ENCODE results near the gene HRH2. TPM values are rescaled to one million over a fixed set of nuclear protein-coding genes. Genes with fewer than 3 reads are reported as not detected.

HRH2 gene
- total RNA-seq, 1 experiment from 2014 or later, result 3.3 TPM

- H3K4me1 ChIP-seq (ENCODE audit: insufficient read depth, low read length), result no peaks in the 10 kb centered on the region
- no peak overlapping the region for H3K23ac ChIP-seq (ENCODE audit: insufficient read length, low read depth, low read length)
- H3K4me2 ChIP-seq (ENCODE audit: insufficient read depth, insufficient read length, low read length), result no peak overlapping the region
- no peaks in the 10 kb centered on the region for H3K4me1 Mint-ChIP-seq
- H4K5ac ChIP-seq (ENCODE audit: insufficient read length, low read depth, low read length), result no peak overlapping the region
- H3K36me3 Mint-ChIP-seq (ENCODE audit: insufficient read depth in 1 of 3, low read depth in 3 of 3), result peaks cover 11 to 32% (median 13%) of the 10 kb centered on the region in 3 experiments
- TF ChIP-seq, protein P1, sequence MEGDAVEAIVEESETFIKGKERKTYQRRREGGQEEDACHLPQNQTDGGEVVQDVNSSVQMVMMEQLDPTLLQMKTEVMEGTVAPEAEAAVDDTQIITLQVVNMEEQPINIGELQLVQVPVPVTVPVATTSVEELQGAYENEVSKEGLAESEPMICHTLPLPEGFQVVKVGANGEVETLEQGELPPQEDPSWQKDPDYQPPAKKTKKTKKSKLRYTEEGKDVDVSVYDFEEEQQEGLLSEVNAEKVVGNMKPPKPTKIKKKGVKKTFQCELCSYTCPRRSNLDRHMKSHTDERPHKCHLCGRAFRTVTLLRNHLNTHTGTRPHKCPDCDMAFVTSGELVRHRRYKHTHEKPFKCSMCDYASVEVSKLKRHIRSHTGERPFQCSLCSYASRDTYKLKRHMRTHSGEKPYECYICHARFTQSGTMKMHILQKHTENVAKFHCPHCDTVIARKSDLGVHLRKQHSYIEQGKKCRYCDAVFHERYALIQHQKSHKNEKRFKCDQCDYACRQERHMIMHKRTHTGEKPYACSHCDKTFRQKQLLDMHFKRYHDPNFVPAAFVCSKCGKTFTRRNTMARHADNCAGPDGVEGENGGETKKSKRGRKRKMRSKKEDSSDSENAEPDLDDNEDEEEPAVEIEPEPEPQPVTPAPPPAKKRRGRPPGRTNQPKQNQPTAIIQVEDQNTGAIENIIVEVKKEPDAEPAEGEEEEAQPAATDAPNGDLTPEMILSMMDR (conservative IDR thresholded peaks at IDR 0.05), result no peak
- H3K23me2 ChIP-seq (ENCODE audit: insufficient read length, low read depth, low read length, poor library complexity, severe bottlenecking), result no peaks in the 10 kb centered on the region
- H3K14ac ChIP-seq (ENCODE audit: insufficient read depth, low read length), result no peak overlapping the region
- H4K8ac ChIP-seq (replicated peaks; ENCODE audit: insufficient read length, low read depth, low read length), result no peak overlapping the region
- peaks cover 4% of the 10 kb centered on the region for H3K27me3 Mint-ChIP-seq (ENCODE audit: low read depth)
- H2AK5ac ChIP-seq (ENCODE audit: insufficient read length, low read length), result no peak overlapping the region
- H3K9ac ChIP-seq (ENCODE audit: extremely low read depth, insufficient read length, low read length), result no peak overlapping the region
- no peak overlapping the region for H2AFZ ChIP-seq (ENCODE audit: low read length)
- H2BK5ac ChIP-seq (ENCODE audit: insufficient read length, low read length), result no peak overlapping the region
- H3K79me1 ChIP-seq (ENCODE audit: insufficient read depth, low read depth, low read length, poor library complexity, severe bottlenecking), result no peaks in the 10 kb centered on the region
- H3K27ac Mint-ChIP-seq, result no peak overlapping the region; a peak in 1 of 7 replicates
- no CpG with 5 or more reads among the region's 16 CpGs for WGBS (ENCODE audit: extremely low coverage, insufficient read length, low lambda C conversion rate)
- H3K4me3 Mint-ChIP-seq, result no peak overlapping the region
- no peak overlapping the region for H2BK12ac ChIP-seq (ENCODE audit: insufficient read length, low read depth, low read length)
- H2BK120ac ChIP-seq (ENCODE audit: low read depth, low read length, poor library complexity, severe bottlenecking), result no peak overlapping the region
- H2BK15ac ChIP-seq (ENCODE audit: low read depth, low read length), result no peak overlapping the region
- no peak for DNase-seq
- no peaks in the 10 kb centered on the region for H4K20me1 ChIP-seq (ENCODE audit: control insufficient read depth, insufficient read depth, insufficient read length)
- H3K9me3 Mint-ChIP-seq, result peaks cover 11 to 12% of the 10 kb centered on the region in 2 experiments; a peak in 4 of 5 replicates
- H3K9me3 ChIP-seq (ENCODE audit: control insufficient read depth, low read depth, low read length), result no peaks in the 10 kb centered on the region
- no peak overlapping the region for H4K91ac ChIP-seq (ENCODE audit: insufficient read length, low read depth, low read length)
- no peak overlapping the region for H3T11ph ChIP-seq (ENCODE audit: low read length)
- H3K18ac ChIP-seq (ENCODE audit: insufficient read length, low read depth, low read length), result no peak overlapping the region
- H3K4ac ChIP-seq (ENCODE audit: low read depth, low read length), result no peak overlapping the region
- H3K56ac ChIP-seq (ENCODE audit: insufficient read length, low read depth, low read length), result no peak overlapping the region
- H3K79me2 ChIP-seq (ENCODE audit: insufficient read depth, low read length), result no peaks in the 10 kb centered on the region
- no peak overlapping the region for H2BK20ac ChIP-seq (ENCODE audit: low read depth, low read length, poor library complexity, severe bottlenecking)
- H3K27me3 ChIP-seq (ENCODE audit: insufficient read depth, low read length), result no peaks in the 10 kb centered on the region
- no peak overlapping the region for H3K27ac ChIP-seq (ENCODE audit: insufficient read length, low read depth, low read length)
Observed at GRCh38 chr5:175707751-175708375, 50.0 kb downstream of the HRH2 start.
